OCI-LY3 (cell line): ENCODE results near the gene IFT27.
A peak's percentile ranks its signal among the peaks of the same experiment; 100 is the strongest.

ENCODE experiments used
- H2AFZ ChIP-seq: fragments of 200-600, 300-600 bp; shearing (Covaris generic); 2 replicates; pipeline ENCODE4 v1.6.0; 2014; ENCODE audit warnings: antibody characterized with exemption, low read depth, low read length
- H3K27ac ChIP-seq: fragments of 200-600, 300-600 bp; sonication (generic); 2 replicates; pipeline ENCODE4 v1.5.1; 2014; ENCODE audit warnings: mild to moderate bottlenecking, low read length, moderate library complexity, mixed read lengths
- H3K27me3 ChIP-seq: fragments of 200-600, 300-600 bp; sonication (generic); 2 replicates; pipeline ENCODE4 v1.6.1; 2014; ENCODE audit warnings: low read depth, low read length, mixed read lengths
- H3K36me3 ChIP-seq: fragments of 200-600, 300-600 bp; sonication (generic); replicated peaks from 2 replicates; pipeline ENCODE3; 2014; ENCODE audit warnings: low read depth, low read length, mixed read lengths
- H3K4me1 ChIP-seq: fragments of 300-600, 200-600 bp; sonication (generic); 2 replicates; pipeline ENCODE4 v1.6.1; 2014; ENCODE audit warnings: low read length, mixed read lengths
- H3K4me2 ChIP-seq: fragments of 200-600, 300-600 bp; sonication (generic); 2 replicates; pipeline ENCODE4 v1.6.1; 2014; ENCODE audit warnings: low read length, mixed read lengths
- H3K4me3 ChIP-seq: fragments of 300-600, 200-600 bp; sonication (generic); 2 replicates; pipeline ENCODE4 v1.5.1; 2014; ENCODE audit warnings: antibody characterized with exemption, mild to moderate bottlenecking, low read length, moderate library complexity
- H3K79me2 ChIP-seq: fragments of 300-600, 200-600 bp; shearing (Covaris generic); 2 replicates; pipeline ENCODE4 v1.6.1; 2014; ENCODE audit warnings: mild to moderate bottlenecking, low read length, mixed read lengths
- H3K9ac ChIP-seq: fragments of 300-600, 200-600 bp; shearing (Covaris generic); 2 replicates; pipeline ENCODE4 v1.6.0; 2014; ENCODE audit warnings: mild to moderate bottlenecking, low read length, moderate library complexity
- H3K9me3 ChIP-seq: fragments of 200-600, 300-600 bp; shearing (Covaris generic); 2 replicates; pipeline ENCODE4 v1.6.1; 2014; ENCODE audit warnings: low read length, mixed read lengths; ENCODE audit not compliant: insufficient read depth
- H4K20me1 ChIP-seq: fragments of 200-600, 300-600 bp; sonication (generic); 2 replicates; pipeline ENCODE4 v1.6.1; 2016; ENCODE audit warnings: low read length, mixed read lengths; ENCODE audit not compliant: insufficient read depth
- CTCF ChIP-seq: fragments of 200-600, 300-600 bp; sonication (generic); IDR thresholded peaks from 2 replicates; pipeline ENCODE4 v1.5.1; 2014; ENCODE audit warnings: antibody characterized with exemption, low read length, low read depth
- EZH2phosphoT487 ChIP-seq: fragments of 200-600 bp; shearing (Covaris generic); IDR thresholded peaks from 2 replicates; pipeline ENCODE4 v1.6.1; 2018; ENCODE audit warnings: antibody characterized with exemption, mixed run types, low read depth

IFT27 gene

GRCh38 chr22:36760786-36761185 is 15.1 kb downstream of the IFT27 start:
- H3K36me3 ChIP-seq, result no peaks in the 10 kb centered on the region
- no peak overlapping the region for H3K9ac ChIP-seq
- H2AFZ ChIP-seq, result no peak overlapping the region
- no peak overlapping the region for H3K27ac ChIP-seq
- H3K4me3 ChIP-seq, result no peak overlapping the region
- TF ChIP-seq CTCF (no peak), EZH2phosphoT487 (no peak)
- no peaks in the 10 kb centered on the region for H3K4me1 ChIP-seq
- no peaks in the 10 kb centered on the region for H3K79me2 ChIP-seq
- H3K9me3 ChIP-seq, result no peaks in the 10 kb centered on the region
- H3K4me2 ChIP-seq, result no peak overlapping the region
- H3K27me3 ChIP-seq, result 0 out of 2 replicates have a peak, but pooled peaks cover 4% of the 10 kb centered on the region
- no peaks in the 10 kb centered on the region for H4K20me1 ChIP-seq

GRCh38 chr22:36759481-36760159 is 16.3 kb downstream of the IFT27 start:
- TF ChIP-seq CTCF (no peak), EZH2phosphoT487 (no peak)
- no peak overlapping the region for H3K4me2 ChIP-seq
- H3K4me1 ChIP-seq, result no peaks in the 10 kb centered on the region

GRCh38 chr22:36758792-36759271 is 17.1 kb downstream of the IFT27 start:
- Histone ChIP-seq H2AFZ (no peak overlapping the region), H3K4me3 (no peak overlapping the region), H3K4me1 (no peaks in the 10 kb centered on the region), H3K27me3 (peaks cover 17% of the 10 kb centered on the region), H3K9ac (no peak overlapping the region), H3K9me3 (no peaks in the 10 kb centered on the region), H3K4me2 (no peak overlapping the region), H3K27ac (no peak overlapping the region), H3K79me2 (no peaks in the 10 kb centered on the region), H4K20me1 (no peaks in the 10 kb centered on the region), H3K36me3 (no peaks in the 10 kb centered on the region)
- TF ChIP-seq EZH2phosphoT487 (no peak), CTCF (no peak)

More at GRCh38 chr22:36759481-36760159, 16.3 kb downstream of the IFT27 start:
- H3K36me3 ChIP-seq, result no peaks in the 10 kb centered on the region
- no peak overlapping the region for H3K27ac ChIP-seq
- peaks cover 9% of the 10 kb centered on the region; the same call in 1 of the 2 replicates for H3K27me3 ChIP-seq
- no peaks in the 10 kb centered on the region for H3K9me3 ChIP-seq
- H2AFZ ChIP-seq, result no peak overlapping the region
- H4K20me1 ChIP-seq, result no peaks in the 10 kb centered on the region
- H3K9ac ChIP-seq, result no peak overlapping the region
- H3K79me2 ChIP-seq, result no peaks in the 10 kb centered on the region
- no peak overlapping the region for H3K4me3 ChIP-seq

GRCh38 chr22:36757668-36758211 is 18.2 kb downstream of the IFT27 start:
- peak; percentile 89 for TF ChIP-seq CTCF
- no peak for TF ChIP-seq EZH2phosphoT487
- peaks cover 28% of the 10 kb centered on the region for H3K27me3 ChIP-seq
- H3K4me2 ChIP-seq, result no peak overlapping the region
- H3K4me3 ChIP-seq, result no peak overlapping the region
- H3K4me1 ChIP-seq, result no peaks in the 10 kb centered on the region
- no peak overlapping the region for H3K9ac ChIP-seq
- H3K9me3 ChIP-seq, result no peaks in the 10 kb centered on the region
- no peaks in the 10 kb centered on the region for H3K79me2 ChIP-seq
- H4K20me1 ChIP-seq, result no peaks in the 10 kb centered on the region
- H3K36me3 ChIP-seq, result no peaks in the 10 kb centered on the region
- no peak overlapping the region for H2AFZ ChIP-seq
- H3K27ac ChIP-seq, result no peak overlapping the region
